Loucy (cell line): ENCODE measurements around the gene SIK3.

Source experiments
- H2AFZ ChIP-seq: fragments of 200-600 bp; sonication (generic); 2 replicates; pipeline ENCODE4 v1.6.0; 2016; ENCODE audit warnings: antibody characterized with exemption, mild to moderate bottlenecking, low read length, moderate library complexity
- H3F3A ChIP-seq: fragments of 200-600 bp; 2 replicates; pipeline ENCODE4 v1.6.0; 2016; ENCODE audit warnings: antibody characterized with exemption, low read depth, mild to moderate bottlenecking
- H3K27me3 ChIP-seq: fragments of 200-600 bp; sonication (generic); 2 replicates; pipeline ENCODE4 v1.6.1; 2014; ENCODE audit warnings: low read length, mild to moderate bottlenecking; ENCODE audit not compliant: insufficient read depth, poor library complexity, severe bottlenecking
- H3K36me3 ChIP-seq: fragments of 200-600 bp; sonication (generic); 2 replicates; pipeline ENCODE4 v1.6.1; 2016; ENCODE audit warnings: low read length; ENCODE audit not compliant: insufficient read depth
- H3K4me1 ChIP-seq: fragments of 200-600 bp; sonication (generic); 2 replicates; pipeline ENCODE4 v1.5.1; 2014; ENCODE audit warnings: low read length, mild to moderate bottlenecking; ENCODE audit not compliant: insufficient read depth, poor library complexity, severe bottlenecking
- H3K4me2 ChIP-seq: fragments of 200-600 bp; sonication (generic); 2 replicates; pipeline ENCODE4 v1.6.0; 2014; ENCODE audit warnings: antibody characterized with exemption, low read length, low read depth, mild to moderate bottlenecking; ENCODE audit not compliant: poor library complexity, severe bottlenecking
- H3K4me3 ChIP-seq: fragments of 200-600 bp; sonication (generic); 2 replicates; pipeline ENCODE4 v1.5.1; 2014; ENCODE audit warnings: low read length, mild to moderate bottlenecking, mixed read lengths; ENCODE audit not compliant: poor library complexity, severe bottlenecking
- H3K79me2 ChIP-seq: fragments of 200-600 bp; sonication (generic); 2 replicates; pipeline ENCODE4 v1.6.1; 2014; ENCODE audit warnings: low read length; ENCODE audit not compliant: insufficient read depth
- H3K9ac ChIP-seq: fragments of 200-600 bp; sonication (generic); 2 replicates; pipeline ENCODE4 v1.6.0; 2014; ENCODE audit warnings: mild to moderate bottlenecking, low read depth, low read length, moderate library complexity; ENCODE audit not compliant: poor library complexity, severe bottlenecking
- H3K9me2 ChIP-seq: fragments of 200-600 bp; sonication (generic); replicated peaks from 2 replicates; pipeline ENCODE4 v1.6.1; 2016; ENCODE audit warnings: low read depth, low read length, mixed read lengths
- H3K9me3 ChIP-seq: fragments of 200-600 bp; sonication (generic); 2 replicates; pipeline ENCODE4 v1.6.1; 2014; ENCODE audit warnings: mild to moderate bottlenecking, antibody characterized with exemption, low read length, low read depth; ENCODE audit not compliant: insufficient read depth
- H4K20me1 ChIP-seq: fragments of 200-600 bp; sonication (generic); 2 replicates; pipeline ENCODE4 v1.6.0; 2014; ENCODE audit warnings: antibody characterized with exemption, low read length, mild to moderate bottlenecking; ENCODE audit not compliant: insufficient read depth, poor library complexity, severe bottlenecking
- EZH2phosphoT487 ChIP-seq: fragments of 200-600 bp; IDR thresholded peaks from 2 replicates; pipeline ENCODE4 v1.6.1; 2018; ENCODE audit warnings: antibody characterized with exemption, mild to moderate bottlenecking, moderate library complexity, borderline replicate concordance
- TF ChIP-seq, protein P1 (sequence below): fragments of 200-600 bp; sonication (generic); conservative IDR thresholded peaks from 2 replicates; pipeline ENCODE4 v1.5.1; 2014; ENCODE audit warnings: mild to moderate bottlenecking, antibody characterized with exemption, low read length

Gene SIK3

DNA sequence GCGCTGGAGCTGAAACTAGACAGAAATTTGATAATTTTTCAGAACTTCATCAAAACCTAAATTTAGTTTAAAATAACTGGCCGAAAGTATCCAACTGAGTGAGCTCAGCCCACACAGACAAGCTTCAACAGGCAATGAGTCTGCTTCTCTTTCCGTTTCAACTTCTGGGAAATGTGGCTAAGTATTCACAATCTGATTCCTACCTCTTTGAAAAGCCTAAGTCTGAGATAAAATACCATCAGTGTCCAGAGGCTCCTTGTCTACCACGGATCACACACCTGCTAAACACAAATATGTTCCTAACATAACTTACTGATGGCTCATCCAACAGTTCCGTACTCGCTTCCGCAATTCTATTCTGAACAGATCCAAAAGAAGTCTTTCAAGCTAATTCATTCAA is 8.5 kb downstream of the SIK3 start:
- H3K9me2 ChIP-seq = no peaks in the 10 kb centered on the region
- no peaks in the 10 kb centered on the region for H3K9me3 ChIP-seq
- no peak overlapping the region for H3K9ac ChIP-seq
- no peaks in the 10 kb centered on the region for H3K27me3 ChIP-seq
- H3K4me1 ChIP-seq = peaks cover 33% of the 10 kb centered on the region
- no peak overlapping the region for H3K4me2 ChIP-seq
- no peak overlapping the region for H3K4me3 ChIP-seq
- no peak overlapping the region for H2AFZ ChIP-seq
- no peaks in the 10 kb centered on the region for H3F3A ChIP-seq
- H3K36me3 ChIP-seq = no peaks in the 10 kb centered on the region
- peaks cover 96% of the 10 kb centered on the region for H3K79me2 ChIP-seq
- TF ChIP-seq, protein P1, sequence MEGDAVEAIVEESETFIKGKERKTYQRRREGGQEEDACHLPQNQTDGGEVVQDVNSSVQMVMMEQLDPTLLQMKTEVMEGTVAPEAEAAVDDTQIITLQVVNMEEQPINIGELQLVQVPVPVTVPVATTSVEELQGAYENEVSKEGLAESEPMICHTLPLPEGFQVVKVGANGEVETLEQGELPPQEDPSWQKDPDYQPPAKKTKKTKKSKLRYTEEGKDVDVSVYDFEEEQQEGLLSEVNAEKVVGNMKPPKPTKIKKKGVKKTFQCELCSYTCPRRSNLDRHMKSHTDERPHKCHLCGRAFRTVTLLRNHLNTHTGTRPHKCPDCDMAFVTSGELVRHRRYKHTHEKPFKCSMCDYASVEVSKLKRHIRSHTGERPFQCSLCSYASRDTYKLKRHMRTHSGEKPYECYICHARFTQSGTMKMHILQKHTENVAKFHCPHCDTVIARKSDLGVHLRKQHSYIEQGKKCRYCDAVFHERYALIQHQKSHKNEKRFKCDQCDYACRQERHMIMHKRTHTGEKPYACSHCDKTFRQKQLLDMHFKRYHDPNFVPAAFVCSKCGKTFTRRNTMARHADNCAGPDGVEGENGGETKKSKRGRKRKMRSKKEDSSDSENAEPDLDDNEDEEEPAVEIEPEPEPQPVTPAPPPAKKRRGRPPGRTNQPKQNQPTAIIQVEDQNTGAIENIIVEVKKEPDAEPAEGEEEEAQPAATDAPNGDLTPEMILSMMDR = no peak
- no peak for TF ChIP-seq EZH2phosphoT487
- H4K20me1 ChIP-seq = peaks cover 23% of the 10 kb centered on the region

DNA sequence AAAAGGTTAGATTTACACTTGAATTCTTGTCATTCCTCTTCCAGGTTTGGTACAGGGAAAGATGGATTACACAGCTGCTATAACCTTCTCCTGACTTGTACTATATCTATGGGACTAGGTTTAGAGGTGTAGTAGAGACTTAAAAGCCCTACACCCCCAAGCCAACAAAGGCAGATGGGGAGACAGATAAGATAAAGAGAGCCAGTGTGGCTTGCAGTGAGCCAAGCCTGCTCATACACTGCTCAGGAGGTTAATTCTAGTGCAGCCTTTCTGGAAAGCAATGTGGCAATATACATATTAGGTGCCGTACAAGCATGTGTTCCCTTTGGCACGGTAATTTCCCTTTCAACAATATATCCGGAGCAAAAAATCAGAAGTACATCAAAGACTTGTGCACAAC is 10.8 kb downstream of the SIK3 start:
- Histone ChIP-seq H3K9me2 (no peaks in the 10 kb centered on the region), H3K4me2 (no peak overlapping the region), H4K20me1 (peaks cover 18% of the 10 kb centered on the region), H3F3A (no peaks in the 10 kb centered on the region), H2AFZ (no peak overlapping the region), H3K4me3 (no peak overlapping the region), H3K27me3 (no peaks in the 10 kb centered on the region), H3K4me1 (peaks cover 21% of the 10 kb centered on the region), H3K36me3 (no peaks in the 10 kb centered on the region), H3K79me2 (peaks cover 96% of the 10 kb centered on the region), H3K9me3 (no peaks in the 10 kb centered on the region), H3K9ac (no peak overlapping the region)
- TF ChIP-seq EZH2phosphoT487 = no peak
- TF ChIP-seq, protein P1 = no peak

DNA sequence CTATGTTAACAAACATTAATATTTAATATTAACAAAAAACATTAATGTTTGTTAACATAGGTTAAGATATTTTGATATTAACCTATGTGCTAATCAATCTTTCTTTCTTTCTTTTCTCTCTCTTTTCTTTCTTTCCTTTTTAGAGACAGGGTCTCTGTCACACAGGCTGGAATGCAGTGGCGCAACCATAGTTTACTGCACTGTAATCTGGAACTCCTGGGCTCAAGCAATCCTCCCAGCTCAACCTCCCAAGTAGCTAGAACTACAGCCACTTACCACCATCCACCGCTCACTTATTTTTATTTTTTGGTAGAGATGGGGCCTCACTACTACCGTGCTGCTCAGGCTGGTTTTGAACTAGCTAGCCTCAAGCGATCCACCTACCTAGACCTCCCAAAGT is 13.2 kb downstream of the SIK3 start:
- Histone ChIP-seq H3K9me3 (no peaks in the 10 kb centered on the region), H3K79me2 (peaks cover 97% of the 10 kb centered on the region), H3K4me1 (peaks cover 14% of the 10 kb centered on the region)

More for the DNA sequence above, 13.2 kb downstream of the SIK3 start:
- H3F3A ChIP-seq = no peaks in the 10 kb centered on the region
- H3K9me2 ChIP-seq = no peaks in the 10 kb centered on the region
- no peak overlapping the region for H3K4me2 ChIP-seq
- no peak for TF ChIP-seq EZH2phosphoT487
- TF ChIP-seq, protein P1 = no peak
- H3K4me3 ChIP-seq = no peak overlapping the region
- H2AFZ ChIP-seq = no peak overlapping the region
- H4K20me1 ChIP-seq = peaks cover 9% of the 10 kb centered on the region
- no peaks in the 10 kb centered on the region for H3K36me3 ChIP-seq
- H3K9ac ChIP-seq = no peak overlapping the region
- H3K27me3 ChIP-seq = no peaks in the 10 kb centered on the region
